K562 (cell line): ENCODE measurements around the gene ROS1. TPM values are rescaled to one million over a fixed set of nuclear protein-coding genes. Genes with fewer than 3 reads are reported as not detected.

Source experiments
- ATAC-seq: fragments of 200-7000 bp; cut with Tn5 transposase; 3 replicates; pipeline ENCODE4 v1.9.1; 2020; ENCODE audit warnings: moderate library complexity
- BruUV-seq: library from RNA; stranded (reverse); fragments of 400-500 nt; replicated peaks from 2 replicates; lab custom pipeline; 2021; lab: Mats Ljungman, UMichigan
- CTCF ChIA-PET: fragments of 300-600 bp; formaldehyde crosslinking; extraction: SDS; loops from one replicate; lab custom pipeline; 2021; ENCODE audit warnings: low intra/inter-chr PET ratio; lab: Yijun Ruan, JAX
- POLR2A ChIA-PET: fragments of 300-600, 350-650 bp; sonication (Branson Sonifier 250); formaldehyde crosslinking; extraction: SDS; loops from one replicate; lab custom pipeline; 2021; ENCODE audit warnings: antibody characterized with exemption, inconsistent platforms; lab: Yijun Ruan, JAX
- DNase-seq, 4 experiments: peaks; one replicate each; pipeline versions ENCODE4 v3.0.0 to v3.0.0-alpha.2; 2011 to 2018; ENCODE audit warnings: low spot score in 3 of 4, mixed read lengths in 3 of 4; ENCODE audit errors: extremely low read depth in 1 of 4
- FAIRE-seq: peaks from 2 replicates; lab custom pipeline; 2011; peaks lifted over from hg19 to GRCh38; lab: Jason Lieb, UNC
- H2AFZ ChIP-seq: 2 replicates; pipeline ENCODE4 v1.6.0; 2011; ENCODE audit warnings: low read depth, low read length, control low read depth, inconsistent platforms
- H3K27ac ChIP-seq: fragments of 200-600 bp; 3 replicates; pipeline ENCODE4 v1.8.0; 2011; ENCODE audit warnings: low read depth, mild to moderate bottlenecking, control low read depth, inconsistent platforms, low read length, moderate library complexity, mixed read lengths; ENCODE audit errors: extremely low read depth
- H3K27me3 ChIP-seq, 2 experiments: fragments of 300-600 bp in 1 of 2; 2 replicates in 1 of 2; 3 replicates in 1 of 2; pipeline versions ENCODE4 v1.6.0 to v1.8.0; 2011; ENCODE audit warnings: inconsistent platforms in 2 of 2, low read length in 2 of 2, mild to moderate bottlenecking in 1 of 2, mixed read lengths in 1 of 2, moderate library complexity in 1 of 2; ENCODE audit not compliant: control insufficient read depth in 2 of 2, insufficient read depth in 2 of 2
- H3K36me3 ChIP-seq: fragments of 300-600 bp; 3 replicates; pipeline ENCODE4 v1.8.0; 2011; ENCODE audit warnings: mild to moderate bottlenecking, low read length, inconsistent platforms; ENCODE audit not compliant: control insufficient read depth, insufficient read depth
- H3K4me1 ChIP-seq, 2 experiments: fragments of 200-600 bp in 1 of 2; replicated peaks in 1 of 2; 2 replicates in 1 of 2; 3 replicates in 1 of 2; pipeline versions ENCODE4 v1.5.1 to v1.8.0; 2011; ENCODE audit warnings: inconsistent platforms in 2 of 2, low read length in 2 of 2, mild to moderate bottlenecking in 1 of 2, mixed read lengths in 1 of 2, moderate library complexity in 1 of 2; ENCODE audit not compliant: control insufficient read depth in 2 of 2, insufficient read depth in 2 of 2
- H3K4me2 ChIP-seq: 2 replicates; pipeline ENCODE4 v1.6.1; 2011; ENCODE audit warnings: low read length, control low read depth, inconsistent platforms, mixed read lengths; ENCODE audit not compliant: insufficient read depth
- H3K4me3 ChIP-seq: fragments of 200-600 bp; sonication (generic), shearing (Covaris generic); 2 replicates; pipeline ENCODE4 v1.5.1; 2016; ENCODE audit warnings: control low read depth, inconsistent platforms
- H3K79me2 ChIP-seq: fragments of 200-600 bp; 3 replicates; pipeline ENCODE4 v1.8.0; 2011; ENCODE audit warnings: low read length, inconsistent platforms; ENCODE audit not compliant: control insufficient read depth, insufficient read depth
- H3K9ac ChIP-seq, 2 experiments: 2 replicates each; pipeline versions ENCODE4 v1.6.0 to v1.6.1; 2011; ENCODE audit warnings: low read depth in 2 of 2, low read length in 2 of 2, control low read depth in 1 of 2, inconsistent platforms in 1 of 2, mild to moderate bottlenecking in 1 of 2, mixed read lengths in 1 of 2; ENCODE audit not compliant: insufficient read depth in 1 of 2
- H3K9me1 ChIP-seq: one replicate; pipeline ENCODE4 v1.6.0; 2011; ENCODE audit warnings: inconsistent platforms, mild to moderate bottlenecking, low read length, moderate library complexity; ENCODE audit not compliant: control insufficient read depth, insufficient read depth
- H3K9me3 ChIP-seq: replicated peaks from 2 replicates; pipeline ENCODE4 v1.5.1; 2011; ENCODE audit warnings: low read depth, low read length, inconsistent platforms; ENCODE audit not compliant: control insufficient read depth, insufficient read depth
- H4K20me1 ChIP-seq: replicated peaks from 2 replicates; pipeline ENCODE4 v1.6.1; 2011; ENCODE audit warnings: low read length, inconsistent platforms, mixed read lengths; ENCODE audit not compliant: control insufficient read depth, insufficient read depth
- FOSL1 ChIP-seq: fragments of 200-800 bp; sonication (Bioruptor generic); conservative IDR thresholded peaks from 2 replicates; pipeline ENCODE4 v1.6.1; 2016; ENCODE audit warnings: missing genetic modification characterization, missing compliant biosample characterization
- SRSF1 ChIP-seq: fragments of 200-400 bp; formaldehyde crosslinking; IDR thresholded peaks from 2 replicates; pipeline ENCODE4 v1.6.1; 2017; ENCODE audit warnings: mild to moderate bottlenecking, low read depth, low read length, moderate library complexity
- WGBS: fragments of 100-300 bp; shearing (Covaris generic); methylation state at CpG from one replicate; pipeline ENCODE4 v1.1.6; 2016; ENCODE audit warnings: low coverage, mixed read lengths; ENCODE audit not compliant: insufficient coverage; ENCODE audit errors: missing lambda C conversion rate; 5-methylcytosine and 5-hydroxymethylcytosine counted together
- in situ Hi-C: fragments of 300-500 bp; cut with MboI; formaldehyde crosslinking; loops from 4 replicates; pipeline ENCODE4 v1.15.0; 2018; ENCODE audit warnings: inconsistent platforms, mixed read lengths
- intact Hi-C: fragments of 100-400 bp; cut with micrococcal nuclease; formaldehyde crosslinking; loops from 2 replicates; pipeline ENCODE4 v1.14.2; 2022
- polyA plus RNA-seq, 8 experiments: library from polyadenylated mRNA; depleted of rRNA in 4 of 8; stranded (reverse) in 5 of 8; unstranded in 3 of 8; fragments of >200 nt; fragmentation: Nextera tagmentation in 2 of 8; fragmentation: Illumina TruSeq in 1 of 8; extraction: Ambion mirVana in 2 of 8; extraction: Trizol in 1 of 8; gene quantifications; 2 replicates each; pipeline versions ENCODE4 v1.2.1 to v1.2.3, GENCODE V29; 2011 to 2014; ENCODE audit warnings: inconsistent platforms in 1 of 8, missing spikeins in 1 of 8
- total RNA-seq, 7 experiments: library from RNA; depleted of rRNA in 6 of 7; stranded (reverse); fragments of >200 nt in 6 of 7; fragmentation: Illumina TruSeq in 2 of 7; extraction: Trizol in 2 of 7; gene quantifications; 2 replicates each; pipeline versions ENCODE4 v1.2.1 to v1.2.3, GENCODE V29; 2011 to 2021; ENCODE audit warnings: low replicate concordance in 1 of 7

ROS1 gene
- total and polyA plus RNA-seq, 9 of the 15 experiments (the other 6 are each of a cell fraction or from before 2014, with no cell fraction given): under 0.01 to 0.16 (median 0.04) TPM; not detected in 6

DNA sequence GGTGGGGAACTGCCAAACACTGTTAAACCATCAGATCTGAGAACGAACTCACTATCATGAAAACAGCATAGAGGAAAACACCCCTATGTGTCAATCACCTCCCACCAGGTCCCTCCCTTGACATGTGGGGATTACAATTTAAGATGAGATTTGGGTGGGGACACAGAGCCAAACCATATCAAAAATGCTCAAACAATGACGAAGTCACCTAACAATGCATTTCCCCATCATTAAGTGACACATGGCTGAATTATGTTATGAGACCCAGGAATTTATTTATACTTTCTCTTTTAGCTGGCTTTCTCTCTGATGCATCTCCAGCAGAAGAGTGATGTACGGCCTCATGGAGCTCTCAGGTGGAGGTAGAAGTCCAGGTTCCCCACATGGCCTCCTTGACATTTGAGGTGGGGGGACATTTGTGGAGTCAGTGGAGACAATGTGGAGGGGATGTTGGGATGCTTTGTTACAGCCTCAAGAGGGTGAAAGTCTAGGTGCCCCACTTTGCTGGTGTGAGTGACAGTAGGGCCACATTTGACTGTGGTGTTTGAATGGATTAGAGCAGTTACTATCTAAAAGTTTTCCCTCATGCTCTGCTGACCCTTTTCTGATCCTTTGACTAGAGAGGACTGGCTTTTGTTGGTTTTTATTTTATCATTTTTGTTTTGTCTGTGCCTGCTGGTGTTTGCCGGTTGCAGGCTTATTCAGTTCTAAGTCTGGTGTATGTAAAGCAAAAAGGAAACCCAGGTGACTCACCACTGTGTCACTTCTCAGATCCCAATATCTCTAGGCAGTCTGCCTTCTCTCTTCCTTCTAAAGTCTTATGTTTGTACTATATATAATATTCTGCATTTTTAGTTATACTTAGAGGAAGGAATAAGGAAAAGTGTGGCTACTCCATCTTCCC is 38.3 kb upstream of the ROS1 start:
- Histone ChIP-seq H3K9me3 (no peaks in the 10 kb centered on the region), H3K4me3 (no peak overlapping the region), H3K9ac (no peak overlapping the region), H3K9me1 (no peaks in the 10 kb centered on the region), H3K79me2 (no peaks in the 10 kb centered on the region), H3K27ac (no peak overlapping the region), H4K20me1 (no peaks in the 10 kb centered on the region), H3K4me1 (no peaks in the 10 kb centered on the region), H3K27me3 (peaks cover 0 to 3% of the 10 kb centered on the region in 2 experiments; a peak in 2 of 5 replicates), H3K4me2 (no peak overlapping the region), H2AFZ (no peak overlapping the region), H3K36me3 (no peaks in the 10 kb centered on the region)
- 5% methylated on average over 4 of the region's 4 CpGs for WGBS
- in situ Hi-C loops (no loop called here), intact Hi-C loops (no loop called here)
- ChIA-PET CTCF (no interaction called here), POLR2A (no interaction called here)
- FAIRE-seq (no peak), ATAC-seq (no peak), DNase-seq (no peak)
- BruUV-seq: no TSS peak
- no peak for TF ChIP-seq SRSF1
- TF ChIP-seq FOSL1 (tag): peak; percentile 68; the same call in 1 of the 2 replicates
